T47D (cell line): Measurements from ENCODE around the gene EML4.
A peak's percentile ranks its signal among the peaks of the same experiment; 100 is the strongest.

ENCODE experiments used
- DNase-seq, 2 experiments: peaks; one replicate each; pipeline versions ENCODE4 v3.0.0 to v3.0.0-alpha.2; 2011 to 2012; ENCODE audit warnings: low read depth in 1 of 2, low spot score in 1 of 2
- JUND ChIP-seq: IDR thresholded peaks from 2 replicates; pipeline ENCODE4 v1.6.1; 2012; ENCODE audit warnings: low read depth
- in situ Hi-C: cut with HindIII; loops from 2 replicates; pipeline ENCODE4 v1.10.0; 2016; ENCODE audit warnings: low sequenced_read_pairs, low pct_unique_long_range_greater_than_20kb

The EML4 gene

GRCh38 chr2:42238644-42239288 is 69.6 kb downstream of the EML4 start:
- TF ChIP-seq JUND, result no peak
- DNase-seq, result peak in 1 of 2 experiments; percentile 63
- in situ Hi-C loops, result no loop called here

DNA sequence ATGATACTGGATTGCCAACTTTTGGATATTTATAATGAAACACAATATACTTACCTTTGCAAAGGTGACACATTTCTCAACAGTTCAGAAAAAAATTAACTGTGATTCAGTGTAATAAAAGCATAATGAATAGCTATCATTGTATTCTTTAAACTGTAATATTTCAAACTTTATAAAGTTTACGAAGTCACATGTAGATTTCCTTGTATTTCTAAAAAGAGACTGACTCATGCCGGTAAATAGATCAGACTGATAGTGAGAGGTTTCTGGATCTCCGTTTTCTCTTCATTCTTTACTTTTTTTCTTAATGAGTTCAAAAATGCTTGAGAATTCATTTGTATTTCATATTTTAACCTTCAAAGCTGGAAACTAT is 70.1 kb downstream of the EML4 start:
- in situ Hi-C loops, result no loop called here

GRCh38 chr2:42239811-42240210 is 70.7 kb downstream of the EML4 start:
- TF ChIP-seq JUND, result no peak
- no peak for DNase-seq
- in situ Hi-C loops, result no loop called here

More for the DNA sequence above, 70.1 kb downstream of the EML4 start:
- DNase-seq, result no peak
- TF ChIP-seq JUND, result no peak

- TF ChIP-seq JUND, result no peak
- no peak for DNase-seq
- in situ Hi-C loops, result no loop called here
Observed at GRCh38 chr2:42241517-42241916, 72.4 kb downstream of the EML4 start.

- TF ChIP-seq JUND, result no peak
- DNase-seq, result no peak
- in situ Hi-C loops, result no loop called here
Observed at GRCh38 chr2:42243297-42243696, 74.1 kb downstream of the EML4 start.

- no peak for TF ChIP-seq JUND
- in situ Hi-C loops, result no loop called here
- DNase-seq, result no peak
Observed at GRCh38 chr2:42244520-42244919, 75.4 kb downstream of the EML4 start.

DNA sequence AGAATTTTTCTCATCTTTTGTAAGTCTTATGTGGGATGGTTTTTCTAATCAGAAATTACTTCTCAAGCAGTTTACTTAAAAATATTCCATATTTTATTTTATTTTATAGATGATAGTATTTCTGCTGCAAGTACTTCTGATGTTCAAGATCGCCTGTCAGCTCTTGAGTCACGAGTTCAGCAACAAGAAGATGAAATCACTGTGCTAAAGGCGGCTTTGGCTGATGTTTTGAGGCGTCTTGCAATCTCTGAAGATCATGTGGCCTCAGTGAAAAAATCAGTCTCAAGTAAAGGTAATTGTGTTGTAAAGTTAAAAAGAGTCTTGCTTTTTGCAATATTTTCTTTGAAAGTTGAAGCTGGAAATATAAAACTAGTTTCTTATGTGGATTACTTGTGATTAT is 76.2 kb downstream of the EML4 start:
- in situ Hi-C loops, result no loop called here
- no peak for TF ChIP-seq JUND
- no peak for DNase-seq

- TF ChIP-seq JUND, result no peak
- in situ Hi-C loops, result no loop called here
- DNase-seq, result no peak
Observed at GRCh38 chr2:42246562-42246961, 77.4 kb downstream of the EML4 start.

DNA sequence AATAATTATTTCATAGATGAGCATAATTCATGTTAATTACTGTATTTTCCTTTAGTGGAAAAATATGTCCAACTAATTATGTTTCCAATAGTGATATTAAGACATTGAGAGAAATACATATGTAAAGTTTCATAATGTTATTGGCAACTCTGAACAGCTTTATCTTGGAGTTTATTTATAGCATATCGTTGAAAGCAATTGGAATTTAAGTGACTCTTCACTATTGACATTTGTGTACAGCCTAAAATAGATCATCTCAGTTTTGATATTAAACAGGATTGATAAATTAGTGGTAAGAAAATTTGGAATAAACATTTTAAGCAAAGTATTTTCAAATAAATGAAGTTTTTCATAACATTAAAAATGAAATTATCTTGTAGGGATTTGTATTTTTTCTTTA is 79.7 kb downstream of the EML4 start:
- no peak for DNase-seq
- TF ChIP-seq JUND, result no peak
- in situ Hi-C loops, result no loop called here

DNA sequence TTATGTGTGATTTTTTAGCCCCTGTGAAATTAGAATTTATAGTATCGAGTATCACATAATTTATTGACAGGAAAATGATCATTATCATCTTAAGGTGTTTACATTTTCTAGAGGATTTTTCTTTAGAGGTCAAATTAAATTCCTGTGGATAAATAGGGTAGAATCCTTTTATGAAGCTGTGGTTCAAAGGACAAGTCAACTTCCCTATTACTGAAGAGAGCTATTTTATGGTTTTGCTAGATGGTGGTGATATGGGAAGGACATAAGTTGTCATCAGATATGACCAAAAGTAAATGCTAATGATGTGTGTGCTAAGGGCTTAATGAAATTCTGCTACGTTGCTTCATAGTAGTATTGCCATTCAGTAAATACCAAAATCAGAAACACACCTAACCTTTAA is 80.1 kb downstream of the EML4 start:
- in situ Hi-C loops, result no loop called here
- TF ChIP-seq JUND, result no peak
- peak in 1 of 2 experiments; percentile 57 for DNase-seq

DNA sequence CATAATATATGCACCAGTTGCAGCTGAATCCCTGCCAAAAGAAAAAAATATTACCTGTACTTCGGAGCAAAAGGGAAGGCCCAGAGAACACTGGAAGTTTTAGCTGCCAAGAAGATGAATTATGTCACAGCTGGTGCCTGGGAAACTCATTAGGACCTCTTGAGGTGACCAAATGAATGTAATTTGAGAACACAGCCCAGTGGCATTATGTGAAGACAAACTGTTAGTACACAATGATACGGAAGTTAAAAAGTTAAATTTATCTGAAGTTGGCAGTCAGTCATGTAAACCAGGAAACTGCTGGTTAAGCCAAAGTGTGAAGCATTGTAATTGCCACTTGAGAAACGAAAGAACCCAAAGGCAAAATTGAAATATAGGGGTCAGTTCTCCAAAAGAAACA is 80.7 kb downstream of the EML4 start:
- no peak for TF ChIP-seq JUND
- peak in 1 of 2 experiments; percentile 73 for DNase-seq
- in situ Hi-C loops, result no loop called here

DNA sequence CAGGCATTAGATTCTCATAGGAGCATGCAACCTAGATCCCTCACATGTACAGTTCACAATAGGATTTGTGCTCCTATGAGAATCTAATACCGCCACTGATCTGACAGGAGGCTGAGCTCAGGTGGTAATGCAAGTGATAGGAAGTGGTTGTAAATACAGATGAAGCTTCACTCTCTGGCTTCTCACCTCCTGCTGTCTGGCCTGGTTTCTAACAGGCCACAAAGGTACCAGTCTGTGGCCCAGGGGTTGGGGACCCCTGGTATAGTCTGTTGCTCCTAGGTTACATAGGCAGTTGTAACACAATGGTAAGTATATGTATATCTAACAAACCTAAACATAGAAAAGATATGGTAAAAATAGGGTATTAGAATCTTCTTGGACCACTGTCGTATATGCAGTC is 81.8 kb downstream of the EML4 start:
- no peak for TF ChIP-seq JUND
- in situ Hi-C loops, result no loop called here
- DNase-seq, result no peak

DNA sequence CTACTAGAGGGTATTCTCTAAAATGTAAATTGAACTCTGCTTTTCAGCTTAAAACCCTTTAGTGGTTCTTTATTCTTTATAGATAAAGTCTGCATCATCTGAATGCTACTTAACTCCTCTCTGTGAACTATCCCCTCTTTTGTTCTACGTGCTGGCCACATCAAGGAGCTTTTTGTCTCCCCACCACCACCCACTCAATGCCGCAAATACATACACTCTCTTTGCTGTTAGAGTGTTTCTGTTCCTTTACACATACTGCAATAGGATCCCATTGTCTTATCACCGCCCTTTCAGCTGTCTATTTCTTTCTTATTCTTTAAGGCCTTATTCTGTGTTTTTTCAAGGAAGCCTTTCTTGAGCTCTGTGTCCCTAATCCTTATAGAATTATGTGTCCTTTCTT is 83.3 kb downstream of the EML4 start:
- no peak for TF ChIP-seq JUND
- DNase-seq, result no peak
- in situ Hi-C loops, result no loop called here

GRCh38 chr2:42254186-42254895 is 85.2 kb downstream of the EML4 start:
- in situ Hi-C loops, result no loop called here
- DNase-seq, result no peak
- TF ChIP-seq JUND, result no peak
